KG1 (cell line): Measurements from ENCODE around the gene KRTAP16-1.
A peak's percentile ranks its signal among the peaks of the same experiment; 100 is the strongest.

Experiments
- DNase-seq: peaks from one replicate; lab custom pipeline; 2025; lab: John Stamatoyannopoulos, UW

Gene KRTAP16-1

GRCh38 chr17:41329279-41329948 is 20.3 kb upstream of the KRTAP16-1 start:
- DNase-seq: no peak

- no peak for DNase-seq
Measured at GRCh38 chr17:41328207-41328606, 19.1 kb upstream of the KRTAP16-1 start.

GRCh38 chr17:41327411-41328120 is 18.5 kb upstream of the KRTAP16-1 start:
- DNase-seq: no peak

GRCh38 chr17:41326173-41327145 is 17.4 kb upstream of the KRTAP16-1 start:
- DNase-seq: no peak

GRCh38 chr17:41325611-41326010 is 16.5 kb upstream of the KRTAP16-1 start:
- DNase-seq: no peak

- DNase-seq: no peak
Measured at GRCh38 chr17:41325126-41325525, 16.0 kb upstream of the KRTAP16-1 start.

- no peak for DNase-seq
Measured at GRCh38 chr17:41324180-41325075, 15.3 kb upstream of the KRTAP16-1 start.

- no peak for DNase-seq
Measured at GRCh38 chr17:41322903-41323895, 14.1 kb upstream of the KRTAP16-1 start.

- peak; percentile 5 for DNase-seq
Measured at GRCh38 chr17:41322094-41322902, 13.2 kb upstream of the KRTAP16-1 start.

GRCh38 chr17:41318231-41318630 is 9.1 kb upstream of the KRTAP16-1 start:
- no peak for DNase-seq

- no peak for DNase-seq
Measured at GRCh38 chr17:41315814-41316445, 6.8 kb upstream of the KRTAP16-1 start.

GRCh38 chr17:41315204-41315794 is 6.2 kb upstream of the KRTAP16-1 start, which contains the start of gene KRTAP17-1:
KRTAP17-1 (minus strand) TSS chr17:41315710; CDS start chr17:41315650, 60 bp downstream.
- no peak for DNase-seq

- no peak for DNase-seq
Measured at GRCh38 chr17:41311111-41311510, 2.0 kb upstream of the KRTAP16-1 start.

- DNase-seq: peak; percentile 10
Measured at GRCh38 chr17:41308251-41308917, 725 bp downstream of the KRTAP16-1 start.

GRCh38 chr17:41307647-41308046 is 1.5 kb downstream of the KRTAP16-1 start:
- DNase-seq: no peak

GRCh38 chr17:41304091-41304490 is 5.0 kb downstream of the KRTAP16-1 start:
- no peak for DNase-seq

- no peak for DNase-seq
Measured at GRCh38 chr17:41302981-41303380, 6.1 kb downstream of the KRTAP16-1 start.
